Coronary artery (tissue), 2 donors: Measurements from ENCODE around the gene PRKCH.
A peak's percentile ranks its signal among the peaks of the same experiment; 100 is the strongest.

Experiments
- DNase-seq: peaks from one replicate; pipeline ENCODE4 v3.0.0-alpha.2; 2017; ENCODE audit warnings: low spot score
- H3K27ac ChIP-seq, 2 donors: fragments of 200-600 bp; sonication (generic); one replicate each; pipeline ENCODE4 v1.5.1; 2016 to 2019
- H3K4me3 ChIP-seq: fragments of 200-600 bp; sonication (generic); 2 replicates; pipeline ENCODE4 v1.5.1; 2016; ENCODE audit warnings: mild to moderate bottlenecking, moderate library complexity
- TF ChIP-seq, protein P1 (sequence below): fragments of 200-600 bp; sonication (generic); IDR thresholded peaks from one replicate; pipeline ENCODE4 v1.5.1; 2019; ENCODE audit warnings: antibody characterized with exemption

The PRKCH gene

DNA sequence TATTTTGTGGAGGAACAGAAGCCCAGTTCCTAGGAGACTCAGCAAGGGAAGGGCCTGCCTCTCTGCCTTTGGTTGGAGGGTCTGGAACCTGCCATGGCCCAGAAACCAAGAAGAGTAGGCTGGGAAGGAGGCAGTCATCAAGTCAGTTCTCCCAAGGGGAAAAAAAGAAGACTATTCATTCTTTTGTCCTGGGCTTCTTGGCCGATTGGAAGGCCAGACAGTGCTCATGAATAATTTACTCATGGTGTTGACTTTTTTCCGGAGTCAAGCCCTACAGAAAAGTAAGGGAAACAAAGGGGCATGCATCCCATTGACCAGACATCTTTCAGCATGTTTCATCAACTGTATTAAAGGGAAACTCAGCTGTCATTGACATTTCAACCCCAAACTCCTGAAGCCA lies 168.1 kb downstream of the PRKCH start:
- TF ChIP-seq, protein P1, sequence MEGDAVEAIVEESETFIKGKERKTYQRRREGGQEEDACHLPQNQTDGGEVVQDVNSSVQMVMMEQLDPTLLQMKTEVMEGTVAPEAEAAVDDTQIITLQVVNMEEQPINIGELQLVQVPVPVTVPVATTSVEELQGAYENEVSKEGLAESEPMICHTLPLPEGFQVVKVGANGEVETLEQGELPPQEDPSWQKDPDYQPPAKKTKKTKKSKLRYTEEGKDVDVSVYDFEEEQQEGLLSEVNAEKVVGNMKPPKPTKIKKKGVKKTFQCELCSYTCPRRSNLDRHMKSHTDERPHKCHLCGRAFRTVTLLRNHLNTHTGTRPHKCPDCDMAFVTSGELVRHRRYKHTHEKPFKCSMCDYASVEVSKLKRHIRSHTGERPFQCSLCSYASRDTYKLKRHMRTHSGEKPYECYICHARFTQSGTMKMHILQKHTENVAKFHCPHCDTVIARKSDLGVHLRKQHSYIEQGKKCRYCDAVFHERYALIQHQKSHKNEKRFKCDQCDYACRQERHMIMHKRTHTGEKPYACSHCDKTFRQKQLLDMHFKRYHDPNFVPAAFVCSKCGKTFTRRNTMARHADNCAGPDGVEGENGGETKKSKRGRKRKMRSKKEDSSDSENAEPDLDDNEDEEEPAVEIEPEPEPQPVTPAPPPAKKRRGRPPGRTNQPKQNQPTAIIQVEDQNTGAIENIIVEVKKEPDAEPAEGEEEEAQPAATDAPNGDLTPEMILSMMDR: no peak
- DNase-seq: no peak
- Histone ChIP-seq H3K4me3 (no peak overlapping the region), H3K27ac (peak overlapping the region in 1 of 2 donors; percentile 54)

DNA sequence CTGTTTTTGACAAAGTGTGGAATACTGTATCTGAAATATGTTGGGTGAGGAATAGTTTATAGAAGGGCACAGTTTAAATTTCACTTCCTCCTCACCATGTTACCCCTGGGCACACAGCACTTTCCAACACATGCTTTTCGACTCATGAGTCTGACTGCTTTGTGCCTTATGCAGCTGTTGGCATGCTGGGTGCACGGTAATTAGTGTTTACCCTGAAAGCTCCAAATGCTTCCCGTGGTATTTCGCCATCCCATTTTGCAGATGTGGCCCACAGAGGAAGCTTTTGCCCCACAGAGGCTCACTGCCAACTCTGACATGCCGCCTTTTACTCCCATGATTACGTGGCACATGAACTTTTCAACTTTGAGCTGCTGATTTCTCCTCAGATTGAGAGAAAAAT lies 168.6 kb downstream of the PRKCH start:
- no peak for DNase-seq
- H3K27ac ChIP-seq: peak overlapping the region in 1 of 2 donors; percentile 54
- TF ChIP-seq, protein P1: no peak

DNA sequence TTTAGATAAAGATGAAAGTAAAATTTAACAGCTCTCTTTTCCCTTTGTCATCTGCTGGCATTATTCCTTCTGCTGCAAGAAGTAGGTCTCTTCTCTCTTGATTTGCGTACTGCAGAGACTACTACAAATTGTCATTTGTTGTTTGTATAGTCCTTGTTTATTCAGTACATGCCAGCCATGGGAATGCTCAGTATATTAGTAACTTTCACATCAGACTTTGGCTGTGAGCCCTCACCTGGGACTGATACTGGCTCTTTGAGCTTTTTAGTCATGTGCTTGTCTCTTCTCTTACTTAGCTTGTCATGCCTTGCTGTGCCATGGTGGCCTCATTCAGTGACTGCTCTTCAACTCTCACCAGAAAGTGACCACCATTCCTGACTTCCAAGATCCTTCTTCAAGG lies 169.8 kb downstream of the PRKCH start:
- peak overlapping the region in 1 of 2 donors; percentile 2 for H3K27ac ChIP-seq
- TF ChIP-seq, protein P1: no peak

More for the DNA sequence above, 168.6 kb downstream of the PRKCH start:
- H3K4me3 ChIP-seq: no peak overlapping the region

DNA sequence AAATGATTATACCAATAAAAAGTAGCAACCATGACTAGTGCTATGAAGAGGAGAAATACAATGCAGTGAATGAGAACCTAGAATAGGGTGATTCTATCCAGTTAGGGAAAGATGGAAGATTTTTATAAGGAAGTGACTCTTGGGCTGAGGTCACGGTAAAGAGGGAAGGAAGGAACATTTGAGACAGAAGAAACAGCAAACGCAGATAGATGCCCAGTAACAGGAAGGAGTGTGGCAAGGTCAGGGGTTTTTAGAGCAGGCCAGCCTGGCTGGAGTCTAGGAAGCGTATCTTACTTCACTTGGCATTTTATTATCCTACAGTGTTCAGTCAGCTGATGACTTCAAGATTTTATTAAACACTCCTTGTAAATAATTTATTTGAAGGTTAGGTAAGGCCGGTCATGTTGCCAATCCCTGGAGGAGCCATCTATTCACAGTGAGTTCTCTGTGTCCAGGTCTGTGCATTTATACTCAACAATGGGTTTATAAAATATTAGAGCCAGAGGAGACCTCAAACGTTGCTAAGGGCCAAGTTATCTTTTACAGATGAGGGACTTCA lies 170.6 kb downstream of the PRKCH start:
- no peak overlapping the region for H3K4me3 ChIP-seq
- DNase-seq: no peak
- H3K27ac ChIP-seq: peak overlapping the region in 1 of 2 donors; percentile 49
- TF ChIP-seq, protein P1: no peak

More for the DNA sequence above, 169.8 kb downstream of the PRKCH start:
- no peak for DNase-seq
- no peak overlapping the region for H3K4me3 ChIP-seq

DNA sequence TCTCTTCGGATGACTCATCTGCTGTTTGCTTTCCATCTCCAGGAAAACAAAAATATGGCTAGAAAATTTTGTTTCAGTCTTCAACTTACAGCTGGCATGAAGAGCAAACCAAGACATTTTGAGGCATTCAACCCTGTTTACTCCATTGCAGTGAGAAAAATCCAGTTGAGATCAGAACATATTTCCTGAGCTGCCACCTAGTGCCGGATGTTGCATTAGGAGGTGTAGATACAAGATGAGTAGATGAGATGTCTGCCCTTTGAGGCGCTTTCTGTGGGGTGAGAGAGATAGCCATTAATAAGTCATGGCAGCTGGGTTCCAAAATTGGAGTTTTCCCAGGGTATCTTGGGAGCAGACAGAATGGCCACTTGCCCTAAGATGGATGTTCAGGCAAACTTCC lies 171.1 kb downstream of the PRKCH start:
- TF ChIP-seq, protein P1: no peak
- Histone ChIP-seq H3K27ac (peak overlapping the region in 1 of 2 donors; percentile 49), H3K4me3 (no peak overlapping the region)
- no peak for DNase-seq

DNA sequence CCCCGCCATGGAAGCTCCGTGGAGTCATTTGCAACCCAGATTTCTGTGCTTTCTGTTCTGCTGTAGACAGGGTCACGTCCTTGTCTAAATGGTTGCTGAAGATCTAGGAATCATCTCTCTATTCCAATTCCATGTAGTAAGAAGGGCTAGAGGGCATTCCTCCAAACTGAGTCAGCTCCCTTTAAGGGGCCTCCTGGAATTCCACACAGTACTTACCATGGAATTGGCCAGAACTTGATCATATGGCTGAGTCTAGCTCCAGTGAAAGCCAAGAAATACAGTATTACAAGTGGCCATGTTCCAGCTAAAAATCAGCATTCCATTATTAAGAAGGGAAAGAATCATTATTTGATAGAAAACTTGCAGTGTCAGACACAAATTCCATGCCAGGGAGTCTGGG lies 171.9 kb downstream of the PRKCH start:
- TF ChIP-seq, protein P1: no peak
- no peak overlapping the region for H3K27ac ChIP-seq
- H3K4me3 ChIP-seq: no peak overlapping the region
- DNase-seq: no peak

DNA sequence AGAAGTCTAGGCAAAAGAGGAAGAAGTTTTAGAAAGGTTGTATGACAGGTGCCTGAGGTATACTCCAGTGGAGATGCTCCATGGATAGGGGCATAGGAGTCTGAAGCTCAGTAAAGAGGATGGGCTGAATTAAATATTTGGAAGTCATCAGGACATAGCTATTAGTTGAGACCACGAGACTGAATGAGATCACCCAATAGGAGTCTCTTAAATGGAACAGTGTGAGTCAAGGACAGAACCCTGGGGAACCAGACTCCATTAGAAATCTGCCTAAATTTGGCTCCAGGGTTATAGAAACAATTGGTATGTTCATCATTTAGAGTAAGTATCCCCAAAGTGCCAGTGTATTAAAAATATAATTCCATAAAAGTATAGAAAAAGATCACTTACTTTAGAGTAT lies 172.6 kb downstream of the PRKCH start:
- DNase-seq: no peak
- H3K4me3 ChIP-seq: no peak overlapping the region
- TF ChIP-seq, protein P1: no peak
- H3K27ac ChIP-seq: no peak overlapping the region
